GM12892 (cell line): ENCODE measurements around the gene ATP6V0B.

Experiments
- POLR2A ChIP-seq: IDR thresholded peaks from 2 replicates; pipeline ENCODE4 v1.6.1; 2011; ENCODE audit warnings: low read depth, low read length, control low read depth
- POLR2AphosphoS5 ChIP-seq: IDR thresholded peaks from 2 replicates; pipeline ENCODE4 v1.6.1; 2011; ENCODE audit warnings: low read depth, low read length, control low read depth

- TF ChIP-seq POLR2A (no peak), POLR2AphosphoS5 (no peak)
These were observed 748 bp upstream of the ATP6V0B start for GRCh38 chr1:43973981-43974442.
